Body of pancreas (tissue), 4 donors: ENCODE measurements around the gene KNDC1. TPM values are rescaled to one million over a fixed set of nuclear protein-coding genes. Genes with fewer than 3 reads are reported as not detected.

Experiments
- ATAC-seq: fragments of 150-250 bp; one replicate; pipeline ENCODE4 v1.9.1; 2016
- DNase-seq, 4 donors: peaks; one replicate each; pipeline ENCODE4 v3.0.0-alpha.2; 2019
- H3K27ac ChIP-seq, 4 donors: fragments of 200-600 bp; sonication (generic); 1 replicate in 3 of 4; 2 replicates in 1 of 4; pipeline versions ENCODE4 v1.5.1 to v1.6.1; 2016 to 2019; ENCODE audit warnings: mild to moderate bottlenecking in 1 of 4, mixed read lengths in 1 of 4, moderate library complexity in 1 of 4
- H3K27me3 ChIP-seq, 2 donors: fragments of 200-600 bp; sonication (generic); one replicate each; pipeline ENCODE4 v1.6.0; 2016; ENCODE audit warnings: mild to moderate bottlenecking in 1 of 2
- H3K36me3 ChIP-seq, 2 donors: fragments of 200-600 bp; sonication (generic); replicated peaks in 1 of 2; 2 replicates each; pipeline ENCODE4 v1.5.1; 2016; ENCODE audit warnings: low read depth in 2 of 2; ENCODE audit not compliant: insufficient read depth in 1 of 2
- H3K4me1 ChIP-seq: fragments of 200-600 bp; sonication (generic); one replicate; pipeline ENCODE4 v1.6.0; 2016
- H3K4me3 ChIP-seq, 2 donors: fragments of 200-600 bp; sonication (generic); 1 replicate in 1 of 2; 2 replicates in 1 of 2; pipeline ENCODE4 v1.5.1; 2016 to 2019
- H3K9me3 ChIP-seq, 3 donors: fragments of 200-600 bp; sonication (generic); 1 replicate in 2 of 3; 2 replicates in 1 of 3; pipeline ENCODE4 v1.5.1; 2016
- CTCF ChIP-seq, 7 experiments: fragments of 450-650 bp in 4 of 7; fragments of 200-600 bp in 3 of 7; sonication (generic) in 3 of 7; IDR thresholded peaks; one replicate each; pipeline ENCODE4 v1.5.1; 2016 to 2019; ENCODE audit warnings: antibody characterized with exemption in 7 of 7
- POLR2A ChIP-seq, 3 donors: fragments of 450-650 bp; IDR thresholded peaks; one replicate each; pipeline ENCODE4 v1.6.1; 2016; ENCODE audit warnings: antibody characterized with exemption in 3 of 3, mild to moderate bottlenecking in 2 of 3
- WGBS, 2 donors: methylation state at CpG; one replicate each; pipeline ENCODE4 v1.1.5; 2017; 5-methylcytosine and 5-hydroxymethylcytosine counted together
- intact Hi-C: fragments of 100-400 bp; cut with DNase I; formaldehyde crosslinking; loops from one replicate; pipeline ENCODE4 v1.15.1; 2023
- total RNA-seq, 2 donors: library from RNA; depleted of rRNA; stranded (reverse); fragments of >200 nt; gene quantifications; one replicate each; pipeline ENCODE4 v1.1.0, GENCODE V29; 2016

KNDC1 gene
- total RNA-seq, 2 donors from 2014 or later, result 0.52 to 3.3 TPM

- H3K27me3 ChIP-seq, result peaks cover 0 to 26% of the 10 kb centered on the region in 2 donors
- 1% methylated on average over 32 of the region's 32 CpGs; no CpG with 5 or more reads in 1 of the 2 donors for WGBS, 2 donors
- no peak overlapping the region for H3K27ac ChIP-seq
- no peak for ATAC-seq
- TF ChIP-seq POLR2A (IDR thresholded peaks at IDR 0.05) (no peak), CTCF (IDR thresholded peaks at IDR 0.05) (no peak)
- no peaks in the 10 kb centered on the region for H3K36me3 ChIP-seq
- H3K4me3 ChIP-seq, result no peak overlapping the region
- H3K4me1 ChIP-seq, result peaks cover 26% of the 10 kb centered on the region
- intact Hi-C loops, result no loop called here
- H3K9me3 ChIP-seq, result no peaks in the 10 kb centered on the region
- no peak for DNase-seq
These were observed 77.2 kb downstream of the KNDC1 start for GRCh38 chr10:133237241-133237587.

GRCh38 chr10:133237588-133238465 lies 77.8 kb downstream of the KNDC1 start, which contains the start of gene VENTX:
Gene VENTX (plus strand): TSS chr10:133237855. CDS start chr10:133237915, 60 bp downstream.
- TF ChIP-seq CTCF (IDR thresholded peaks at IDR 0.05) (no peak), POLR2A (IDR thresholded peaks at IDR 0.05) (no peak)

GRCh38 chr10:133238466-133238804 lies 78.4 kb downstream of the KNDC1 start:
- Histone ChIP-seq H3K9me3 (no peaks in the 10 kb centered on the region), H3K4me1 (peaks cover 26% of the 10 kb centered on the region), H3K36me3 (no peaks in the 10 kb centered on the region), H3K27me3 (peaks cover 0 to 26% of the 10 kb centered on the region in 2 donors), H3K27ac (no peak overlapping the region), H3K4me3 (no peak overlapping the region)
- 0 to 19% methylated on average over 1 to 13 of the region's 15 CpGs for WGBS, 2 donors
- intact Hi-C loops, result no loop called here
- TF ChIP-seq POLR2A (IDR thresholded peaks at IDR 0.05) (no peak), CTCF (IDR thresholded peaks at IDR 0.05) (no peak)
- no peak for DNase-seq
- no peak for ATAC-seq

More at GRCh38 chr10:133237588-133238465, 77.8 kb downstream of the KNDC1 start, which contains the start of gene VENTX:
- DNase-seq (no peak), ATAC-seq (no peak)
- Histone ChIP-seq H3K27me3 (peaks cover 0 to 26% of the 10 kb centered on the region in 2 donors), H3K27ac (no peak within 1 kb of the TSS), H3K4me3 (no peak within 1 kb of the TSS), H3K36me3 (no peaks in the 10 kb centered on the region), H3K4me1 (peaks cover 26% of the 10 kb centered on the region), H3K9me3 (no peaks in the 10 kb centered on the region)
- WGBS, 2 donors, result 10 to 13% methylated on average over 15 to 56 of the region's 60 CpGs
- intact Hi-C loops, result no loop called here

- Histone ChIP-seq H3K4me3 (no peak overlapping the region), H3K4me1 (peaks cover 26% of the 10 kb centered on the region), H3K36me3 (no peaks in the 10 kb centered on the region), H3K9me3 (no peaks in the 10 kb centered on the region), H3K27ac (no peak overlapping the region), H3K27me3 (peaks cover 0 to 26% of the 10 kb centered on the region in 2 donors)
- 65 to 78% methylated on average over 8 to 15 of the region's 15 CpGs for WGBS, 2 donors
- intact Hi-C loops, result no loop called here
- ATAC-seq (no peak), DNase-seq (no peak)
- TF ChIP-seq CTCF (IDR thresholded peaks at IDR 0.05) (no peak), POLR2A (IDR thresholded peaks at IDR 0.05) (no peak)
These were observed 80.0 kb downstream of the KNDC1 start for GRCh38 chr10:133239990-133240389.
